Cardiac fibroblast (primary cell): ENCODE results near the gene FN3KRP.
A peak's percentile ranks its signal among the peaks of the same experiment; 100 is the strongest.

Experiments
- DNase-seq, 2 donors: peaks; one replicate each; pipeline versions ENCODE4 v3.0.0 to v3.0.0-alpha.2; 2010; ENCODE audit warnings: low read depth in 2 of 2
- H3K4me3 ChIP-seq, 2 donors: replicated peaks in 1 of 2; 1 replicate in 1 of 2; 2 replicates in 1 of 2; pipeline ENCODE4 v1.5.1; 2011; ENCODE audit warnings: low read depth in 2 of 2, low read length in 2 of 2, mild to moderate bottlenecking in 2 of 2, moderate library complexity in 1 of 2
- CTCF ChIP-seq: IDR thresholded peaks from one replicate; pipeline ENCODE4 v1.5.1; 2011; ENCODE audit warnings: low read depth, mild to moderate bottlenecking, low read length, inconsistent platforms

The FN3KRP gene

GRCh38 chr17:82693168-82693867, 23.2 kb upstream of the FN3KRP start:
- TF ChIP-seq CTCF: no peak
- DNase-seq: no peak

GRCh38 chr17:82694647-82695046, 21.9 kb upstream of the FN3KRP start:
- H3K4me3 ChIP-seq: no peak overlapping the region
- TF ChIP-seq CTCF: no peak

More at GRCh38 chr17:82693168-82693867, 23.2 kb upstream of the FN3KRP start:
- no peak overlapping the region for H3K4me3 ChIP-seq

GRCh38 chr17:82696259-82696658, 20.2 kb upstream of the FN3KRP start:
- TF ChIP-seq CTCF: no peak

More at GRCh38 chr17:82694647-82695046, 21.9 kb upstream of the FN3KRP start:
- DNase-seq: no peak

GRCh38 chr17:82696916-82697807, 19.3 kb upstream of the FN3KRP start:
- peak overlapping the region; percentile 62 to 70 for H3K4me3 ChIP-seq
- no peak for TF ChIP-seq CTCF
- peak in 1 of 2 donors; percentile 4 for DNase-seq

More at GRCh38 chr17:82696259-82696658, 20.2 kb upstream of the FN3KRP start:
- H3K4me3 ChIP-seq: no peak overlapping the region
- DNase-seq: no peak

GRCh38 chr17:82697808-82698064, 18.8 kb upstream of the FN3KRP start:
- no peak for DNase-seq
- no peak for TF ChIP-seq CTCF
- H3K4me3 ChIP-seq: peak overlapping the region; percentile 62 to 70

GRCh38 chr17:82698065-82698973, 18.2 kb upstream of the FN3KRP start, which contains the start of gene RAB40B:
TSS of gene RAB40B (minus strand) at chr17:82698698. CDS start at chr17:82698596, 102 bp downstream.
- peak; percentile 99 for DNase-seq

More at GRCh38 chr17:82698065-82698973, 18.2 kb upstream of the FN3KRP start, which contains the start of gene RAB40B:
- H3K4me3 ChIP-seq: peak within 1 kb of the TSS; percentile 62 to 70
- TF ChIP-seq CTCF: no peak
